NCI-H460 (cell line): ENCODE data around the gene PSMD8. TPM values are rescaled to one million over a fixed set of nuclear protein-coding genes. Genes with fewer than 3 reads are reported as not detected.
"Not testable (repeated sequence)": the region's sequence is repeated elsewhere in the genome, so short reads cannot be mapped to it uniquely, and the experiment has no call there.

Experiments used
- DNase-seq: peaks from one replicate; pipeline ENCODE4 v3.0.0-alpha.2; 2016; ENCODE audit warnings: low read depth; ENCODE audit errors: extremely low read depth
- total RNA-seq: library from RNA; depleted of rRNA; stranded (reverse); fragments of >200 nt; shearing (Covaris generic); gene quantifications from 2 replicates; pipeline ENCODE4 v1.2.3, GENCODE V29; 2014

PSMD8 gene
- total RNA-seq, 1 experiment from 2014 or later = 155 TPM

GRCh38 chr19:38361633-38362075 is 12.7 kb upstream of the PSMD8 start:
- DNase-seq = peak; percentile 59

DNA sequence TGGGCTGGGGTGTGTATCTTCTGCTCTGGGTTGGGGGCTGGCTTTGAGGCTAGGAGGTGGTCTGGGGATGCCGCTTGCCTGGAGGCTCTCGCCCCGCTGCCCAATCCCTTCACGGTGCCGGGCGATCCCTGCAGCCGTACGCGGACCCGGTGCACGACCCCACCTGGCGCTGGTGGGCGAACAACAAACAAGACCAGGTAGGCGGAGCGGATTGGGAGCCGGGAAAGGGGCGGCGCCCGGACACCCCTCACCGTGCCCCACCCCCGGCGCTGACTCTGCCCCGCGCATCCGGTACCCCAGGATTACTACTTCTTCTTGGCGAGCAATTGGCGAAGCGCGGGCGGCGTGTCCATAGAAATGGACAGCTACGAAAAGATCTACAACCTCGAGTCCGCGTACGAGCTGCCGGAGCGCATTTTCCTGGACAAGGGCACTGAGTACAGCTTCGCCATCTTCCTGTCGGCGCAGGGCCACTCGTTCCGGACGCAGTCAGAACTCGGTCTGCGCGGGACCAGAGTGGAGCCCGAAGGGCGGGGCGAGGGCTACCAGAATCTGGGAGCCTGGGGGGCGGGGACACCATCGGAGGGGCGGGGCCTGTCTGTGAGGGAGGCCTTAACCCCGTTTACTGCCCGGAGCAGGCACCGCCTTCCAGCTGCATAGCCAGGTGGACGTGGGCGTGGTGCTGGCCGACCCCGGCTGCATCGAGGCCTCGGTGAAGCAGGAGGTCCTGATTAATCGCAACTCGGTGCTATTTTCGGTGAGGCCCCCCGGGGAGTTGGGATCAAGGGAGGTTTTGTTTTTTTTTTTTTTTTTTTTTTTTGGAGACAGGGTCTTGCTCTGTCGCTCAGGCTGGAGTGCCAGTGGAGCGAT is 12.1 kb upstream of the PSMD8 start:
- peak; percentile 45 for DNase-seq

GRCh38 chr19:38362946-38363688 is 11.3 kb upstream of the PSMD8 start:
- DNase-seq = not testable (repeated sequence)

DNA sequence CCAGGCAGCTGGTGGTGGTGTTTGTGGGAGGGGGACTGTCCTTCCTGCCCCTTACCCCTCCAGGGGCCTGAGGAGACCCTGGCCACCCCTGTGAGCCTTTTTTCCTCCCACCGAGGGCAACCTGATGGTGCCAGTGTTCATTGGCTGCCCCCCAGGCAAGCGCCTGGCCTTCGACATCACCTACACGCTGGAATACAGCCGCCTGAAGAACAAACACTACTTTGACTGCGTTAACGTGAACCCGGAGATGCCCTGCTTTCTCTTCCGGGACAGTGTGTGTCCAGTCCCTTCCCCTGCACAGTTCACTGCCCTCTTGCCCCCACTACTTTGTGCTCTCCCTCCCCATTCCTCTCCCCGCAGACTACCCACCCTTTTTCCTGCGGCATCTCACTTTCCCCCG is 7.3 kb upstream of the PSMD8 start:
- no peak for DNase-seq

DNA sequence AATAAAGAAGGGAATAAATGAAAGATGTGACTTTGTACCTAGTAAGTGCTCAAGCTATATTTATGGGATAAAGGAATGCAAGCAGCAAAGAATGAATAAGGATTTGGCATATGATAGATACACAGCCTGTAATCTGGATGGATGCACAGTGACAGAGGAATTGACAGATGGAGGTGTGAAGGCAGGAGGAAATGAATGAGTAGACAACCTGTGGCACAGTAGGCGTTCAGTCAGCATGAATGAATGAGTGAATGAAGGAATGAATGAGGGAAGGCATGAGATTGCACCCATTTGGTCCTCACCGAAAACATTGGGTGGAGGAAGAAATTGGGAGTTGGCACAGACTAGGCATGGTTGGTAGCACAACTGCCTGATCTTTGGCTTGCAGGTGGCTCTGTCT is 4.8 kb upstream of the PSMD8 start:
- DNase-seq = no peak

- DNase-seq = no peak
Measured at GRCh38 chr19:38370299-38370698, 4.1 kb upstream of the PSMD8 start.

DNA sequence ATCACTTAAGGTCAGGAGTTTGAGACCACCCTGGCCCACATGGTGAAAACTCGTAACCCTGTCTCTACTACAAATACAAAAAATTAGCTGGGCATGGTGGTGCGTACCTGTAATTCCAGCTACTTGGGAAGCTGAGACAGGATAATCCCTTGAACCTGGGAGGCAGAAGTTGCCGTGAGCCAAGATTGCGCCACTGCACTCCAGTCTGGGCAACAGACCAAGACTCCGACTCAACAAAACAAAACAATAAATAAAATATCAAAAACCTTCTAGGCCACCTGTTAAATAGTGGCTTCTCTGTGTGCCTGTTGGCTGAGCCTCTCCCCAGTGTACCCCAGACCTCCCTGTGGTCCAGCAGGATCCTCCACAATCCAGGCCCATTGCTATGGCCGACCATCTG is 3.3 kb upstream of the PSMD8 start:
- DNase-seq = no peak

DNA sequence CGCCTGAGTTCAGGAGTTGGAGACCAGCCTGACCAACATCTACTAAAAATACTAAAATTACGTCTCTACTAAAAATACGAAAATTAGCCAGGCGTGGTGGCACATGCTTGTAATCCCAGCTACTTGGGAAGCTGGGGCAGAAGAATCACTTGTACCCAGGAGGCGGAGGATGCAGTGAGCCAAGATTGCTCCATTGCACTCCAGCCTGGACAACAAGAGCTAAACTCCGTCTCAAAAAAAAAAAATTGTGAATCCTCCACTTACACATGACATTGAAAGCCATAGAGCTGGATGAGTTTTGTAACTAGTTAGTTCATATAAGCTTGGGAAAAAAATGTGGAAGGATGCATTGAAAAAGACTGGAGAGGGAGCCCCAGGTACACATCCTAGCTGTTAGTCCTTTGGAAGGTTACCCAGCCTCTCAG is 452 bp upstream of the PSMD8 start:
- no peak for DNase-seq

- DNase-seq = no peak
Measured at GRCh38 chr19:38375098-38375493, 725 bp downstream of the PSMD8 start.

DNA sequence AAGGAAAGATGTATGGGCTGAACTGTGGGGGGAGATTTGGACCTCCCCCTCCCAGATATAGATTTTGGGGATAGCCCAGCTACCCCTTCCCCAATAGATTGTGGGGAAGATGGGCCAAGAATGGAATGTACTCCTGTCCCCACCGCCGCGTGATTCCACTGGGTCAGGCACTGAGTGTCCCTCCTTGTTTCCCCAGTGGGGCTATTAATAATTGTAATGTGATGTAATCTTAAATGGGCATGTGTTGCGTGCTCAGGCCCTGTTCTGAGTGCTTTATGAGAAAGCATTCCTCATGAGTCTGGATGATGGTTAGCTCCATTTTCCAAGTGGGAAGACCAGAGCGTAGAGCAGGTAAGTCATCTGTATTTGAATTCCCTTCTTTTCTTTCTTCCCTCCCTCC is 1.4 kb downstream of the PSMD8 start:
- DNase-seq = no peak

DNA sequence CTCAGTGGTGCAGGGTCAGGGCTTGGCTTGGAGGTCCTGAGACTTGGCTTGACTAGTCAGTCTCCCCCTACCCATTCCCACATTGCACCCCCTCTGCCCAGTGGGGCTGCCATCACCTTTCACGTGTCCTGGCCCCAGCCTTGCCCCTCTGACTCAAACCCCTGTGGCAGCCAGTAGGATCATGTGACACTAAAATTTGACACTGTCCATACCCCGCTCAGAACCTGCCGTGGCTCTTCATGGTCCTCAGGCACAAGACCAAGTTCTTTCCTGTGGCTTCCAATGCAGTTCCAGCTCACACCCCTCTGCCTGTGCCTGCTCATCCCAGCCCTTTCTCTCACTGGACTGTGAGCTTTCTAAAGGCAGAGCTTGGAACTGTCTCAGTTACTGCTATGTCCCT is 2.2 kb downstream of the PSMD8 start:
- no peak for DNase-seq

DNA sequence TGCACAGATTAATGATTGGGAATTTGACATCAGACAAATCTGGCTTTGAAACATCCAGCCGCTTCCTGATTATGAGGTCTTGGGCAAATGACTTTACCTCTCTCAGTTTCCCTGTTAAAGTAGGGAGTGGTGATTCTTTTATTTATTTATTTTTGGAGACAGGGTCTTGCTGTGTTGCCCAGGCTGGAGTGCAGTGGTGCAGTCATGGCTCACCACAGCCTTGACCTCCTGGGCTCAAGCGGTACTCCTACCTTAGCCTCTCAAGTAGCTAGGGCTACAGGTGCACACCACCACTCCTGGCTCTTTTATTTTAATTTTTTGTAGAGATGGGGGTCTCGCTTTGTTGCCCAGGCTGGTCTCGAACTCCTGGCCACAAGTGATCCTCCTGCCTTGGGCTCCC is 2.7 kb downstream of the PSMD8 start:
- DNase-seq = no peak

GRCh38 chr19:38378866-38379265 is 4.5 kb downstream of the PSMD8 start:
- DNase-seq = no peak

DNA sequence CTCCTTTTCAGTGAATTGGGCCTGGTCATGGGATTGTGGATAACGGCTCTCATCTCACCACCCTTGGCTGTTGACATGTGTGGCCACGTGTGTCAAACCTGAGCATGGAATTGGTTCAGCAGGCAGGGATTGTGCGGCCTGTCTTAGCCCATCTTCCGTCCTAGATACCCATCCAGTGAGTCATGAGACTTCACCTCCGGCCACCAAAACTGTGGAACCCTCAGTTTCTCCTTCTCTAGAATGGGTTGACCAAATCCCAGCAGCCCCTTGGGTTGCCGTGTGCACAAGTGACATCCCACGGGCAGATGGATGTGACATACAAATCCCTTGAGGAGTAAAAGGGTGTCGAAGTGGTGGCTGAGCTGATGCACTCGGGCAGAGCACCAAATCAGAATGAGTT is 6.8 kb downstream of the PSMD8 start:
- DNase-seq = no peak

- DNase-seq = no peak
Measured at GRCh38 chr19:38383184-38383583, 8.8 kb downstream of the PSMD8 start.

DNA sequence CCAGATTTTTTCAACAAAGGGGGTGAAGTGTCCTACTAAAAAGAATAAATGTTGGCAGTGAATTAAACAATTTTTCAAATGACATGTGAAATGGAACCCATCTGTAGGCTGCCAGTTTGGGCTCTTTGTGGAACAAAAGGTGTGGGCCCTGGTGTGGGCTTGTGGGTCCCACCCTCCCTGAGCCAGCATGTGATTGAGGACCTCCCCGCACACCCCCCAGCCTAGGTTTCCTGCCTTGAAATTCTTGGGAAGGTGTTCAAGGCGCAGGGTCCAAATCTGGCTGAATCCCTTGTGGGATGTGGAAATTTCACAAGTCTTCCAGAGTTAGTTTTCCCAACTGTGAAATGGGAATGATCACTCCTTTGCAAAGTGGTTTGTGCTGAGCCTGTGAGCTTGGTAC is 9.4 kb downstream of the PSMD8 start:
- no peak for DNase-seq

DNA sequence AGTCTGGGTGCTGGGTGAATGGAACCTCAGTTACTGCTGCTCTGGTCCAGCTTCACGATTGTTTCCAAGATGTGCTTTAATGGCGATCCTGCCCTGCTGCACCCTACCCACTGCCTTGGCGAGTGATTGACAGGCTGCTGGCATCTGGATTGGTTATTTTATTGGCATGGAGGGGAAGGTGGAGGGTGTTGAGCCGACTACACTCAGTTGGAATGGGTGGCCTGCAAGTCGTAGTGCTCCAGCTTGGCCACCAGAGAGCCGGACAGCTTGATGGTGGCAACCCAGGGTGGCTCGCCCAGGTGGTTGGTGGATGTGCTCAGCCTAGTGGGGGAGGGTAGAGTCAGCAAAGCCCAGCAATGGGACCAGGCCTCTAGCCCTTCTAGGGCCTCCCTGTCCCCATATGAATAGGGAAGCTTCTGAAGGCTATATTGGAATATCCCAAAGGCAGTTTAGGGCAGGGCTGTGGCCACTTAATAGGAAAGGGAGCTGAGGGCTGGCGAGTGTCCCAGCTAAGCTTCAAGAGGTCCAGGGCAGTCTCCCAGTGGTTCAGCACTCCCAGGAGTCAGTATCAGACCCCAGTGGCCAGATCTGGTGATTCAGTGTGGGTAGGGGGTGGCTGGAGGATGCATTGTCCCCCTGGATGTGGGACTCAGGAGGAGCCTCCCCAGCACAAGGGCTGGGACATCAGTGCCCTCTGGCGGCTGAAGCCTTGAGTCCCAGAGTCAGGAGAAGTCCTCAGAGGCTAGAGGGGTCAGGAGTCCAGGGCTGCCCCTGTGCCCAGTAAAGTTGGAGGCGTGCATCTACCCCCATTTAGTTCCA is 10.0 kb downstream of the PSMD8 start:
- DNase-seq = peak; percentile 35

DNA sequence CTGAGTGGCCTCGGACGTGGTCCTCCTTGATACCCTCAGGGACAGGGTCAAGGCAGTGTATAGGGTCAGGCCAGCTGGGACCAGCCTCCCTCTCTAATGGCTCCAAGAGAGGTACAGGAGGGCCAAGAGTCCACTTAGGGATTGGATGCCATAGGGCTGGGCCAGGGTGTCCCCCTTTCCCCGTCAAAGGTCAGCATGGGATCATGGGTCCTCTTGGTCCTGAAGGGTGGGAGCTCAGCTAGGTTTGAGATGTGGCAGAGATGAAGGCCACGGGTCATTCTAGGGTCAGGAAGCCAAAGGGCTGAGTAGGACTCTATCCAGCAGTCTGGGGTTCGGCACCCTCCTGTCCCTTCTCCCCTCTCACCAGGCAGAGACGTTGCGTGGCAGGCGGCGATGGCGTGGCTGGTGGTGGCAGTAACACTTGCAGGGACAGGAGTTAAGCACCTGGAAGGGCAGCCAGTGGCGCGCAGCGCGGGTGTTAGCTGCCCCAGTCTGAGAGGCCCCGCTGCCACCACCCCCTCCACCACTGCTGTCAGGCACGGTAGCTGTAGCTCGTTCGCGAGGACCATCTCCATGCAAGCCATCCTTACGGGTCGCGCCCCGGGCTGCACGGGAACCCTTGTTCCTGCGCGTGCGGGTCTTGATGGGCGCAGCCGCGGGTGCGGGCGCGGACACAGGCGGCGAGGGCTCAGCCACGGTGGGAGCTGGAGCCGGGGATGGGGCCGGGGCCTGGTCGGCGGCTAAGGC is 10.9 kb downstream of the PSMD8 start:
- no peak for DNase-seq

GRCh38 chr19:38385804-38386257 is 11.5 kb downstream of the PSMD8 start:
- DNase-seq = no peak

GRCh38 chr19:38386300-38386970 is 12.1 kb downstream of the PSMD8 start:
- no peak for DNase-seq
